ENCODE results near the gene PMS2. TPM values are rescaled to one million over a fixed set of nuclear protein-coding genes. Genes with fewer than 3 reads are reported as not detected.
"Not testable (repeated sequence)": the region's sequence is repeated elsewhere in the genome, so short reads cannot be mapped to it uniquely, and the experiment has no call there.

Gene PMS2
- total RNA-seq, 1 experiment from 2014 or later = 17.1 TPM

DNA sequence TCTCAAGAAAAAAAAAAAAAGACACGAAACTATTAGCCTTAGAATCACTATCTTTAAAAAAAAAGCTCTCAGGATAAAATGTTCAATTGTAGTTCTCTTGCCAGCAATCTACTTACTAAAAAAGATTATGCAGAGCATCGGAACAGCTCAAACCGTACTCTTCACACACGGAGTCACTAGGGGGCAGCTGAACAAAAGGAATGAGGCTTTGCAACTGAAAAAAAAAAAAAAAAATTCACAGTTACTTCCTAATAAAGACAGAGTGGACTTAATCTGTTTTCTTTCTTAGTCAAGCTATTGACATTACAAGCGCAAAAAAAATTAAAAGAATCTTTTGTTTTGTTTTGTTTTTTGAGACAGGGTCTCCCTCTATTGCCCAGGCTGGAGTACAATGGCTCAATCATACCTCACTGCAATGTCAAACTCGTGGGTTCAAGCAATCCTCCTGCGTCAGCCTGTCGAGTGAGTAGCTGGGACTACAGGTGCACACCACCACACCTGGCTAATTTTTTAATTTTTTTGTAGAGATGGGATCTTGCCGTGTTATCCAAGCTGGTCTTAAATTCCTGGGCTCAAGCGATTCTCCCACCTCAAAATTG is 11.5 kb downstream of the PMS2 start:
- peaks cover 34 to 77% (median 75%) of the 10 kb centered on the region in 3 experiments for H3K36me3 Mint-ChIP-seq (ENCODE audit: insufficient read depth in 1 of 3, low read depth in 3 of 3)
- H3K4me1 ChIP-seq (ENCODE audit: insufficient read depth, low read length) = no peaks in the 10 kb centered on the region

DNA sequence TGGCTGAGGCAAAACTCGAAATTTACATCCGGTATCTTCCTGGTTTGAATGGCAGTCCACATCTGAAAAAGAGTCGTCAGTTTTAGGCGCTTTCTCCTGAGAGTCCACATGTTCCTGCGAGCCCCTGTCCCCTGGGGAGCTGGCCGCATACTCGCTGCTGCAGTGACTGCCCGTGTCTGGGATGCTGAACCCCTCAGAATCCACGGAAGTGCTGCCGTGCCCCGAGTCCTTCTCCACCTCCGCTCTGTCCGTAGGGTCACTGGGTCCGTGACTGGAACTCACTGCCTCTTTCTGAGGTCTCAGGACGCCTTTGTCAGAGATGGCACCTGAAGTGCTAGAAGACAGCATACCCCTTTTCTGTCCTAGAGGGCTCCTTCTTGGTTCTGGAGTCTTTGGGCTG is 21.8 kb downstream of the PMS2 start:
- H3K4me2 ChIP-seq (ENCODE audit: insufficient read depth, insufficient read length, low read length); H4K91ac ChIP-seq (ENCODE audit: insufficient read length, low read depth, low read length); H3K27ac Mint-ChIP-seq; H3K27me3 ChIP-seq (ENCODE audit: insufficient read depth, low read length); H3K79me2 ChIP-seq (ENCODE audit: insufficient read depth, low read length); H3K4me1 Mint-ChIP-seq; H3K9me3 ChIP-seq (ENCODE audit: control insufficient read depth, low read depth, low read length); H4K8ac ChIP-seq (replicated peaks; ENCODE audit: insufficient read length, low read depth, low read length); H3T11ph ChIP-seq (ENCODE audit: low read length); H2AK5ac ChIP-seq (ENCODE audit: insufficient read length, low read length); H3K79me1 ChIP-seq (ENCODE audit: insufficient read depth, low read depth, low read length, poor library complexity, severe bottlenecking); H3K4ac ChIP-seq (ENCODE audit: low read depth, low read length); H4K20me1 ChIP-seq (ENCODE audit: control insufficient read depth, insufficient read depth, insufficient read length); H3K14ac ChIP-seq (ENCODE audit: insufficient read depth, low read length); H3K23ac ChIP-seq (ENCODE audit: insufficient read length, low read depth, low read length); H2BK15ac ChIP-seq (ENCODE audit: low read depth, low read length); H3K56ac ChIP-seq (ENCODE audit: insufficient read length, low read depth, low read length); H3K27ac ChIP-seq (ENCODE audit: insufficient read length, low read depth, low read length); H3K23me2 ChIP-seq (ENCODE audit: insufficient read length, low read depth, low read length, poor library complexity, severe bottlenecking); H2BK5ac ChIP-seq (ENCODE audit: insufficient read length, low read length); H2BK12ac ChIP-seq (ENCODE audit: insufficient read length, low read depth, low read length); H3K9ac ChIP-seq (ENCODE audit: extremely low read depth, insufficient read length, low read length); DNase-seq; H2BK20ac ChIP-seq (ENCODE audit: low read depth, low read length, poor library complexity, severe bottlenecking); H3K4me3 Mint-ChIP-seq; H2AFZ ChIP-seq (ENCODE audit: low read length); H3K4me1 ChIP-seq (ENCODE audit: insufficient read depth, low read length); H2BK120ac ChIP-seq (ENCODE audit: low read depth, low read length, poor library complexity, severe bottlenecking); H3K9me3 Mint-ChIP-seq; H3K27me3 Mint-ChIP-seq (ENCODE audit: low read depth); H4K5ac ChIP-seq (ENCODE audit: insufficient read length, low read depth, low read length); H3K18ac ChIP-seq (ENCODE audit: insufficient read length, low read depth, low read length): not testable (repeated sequence)
- WGBS (ENCODE audit: extremely low coverage, insufficient read length, low lambda C conversion rate) = no CpG with 5 or more reads among the region's 15 CpGs
- peaks cover 19 to 46% (median 42%) of the 10 kb centered on the region in 3 experiments for H3K36me3 Mint-ChIP-seq (ENCODE audit: insufficient read depth in 1 of 3, low read depth in 3 of 3)

More for the DNA sequence above, 11.5 kb downstream of the PMS2 start:
- Mint-ChIP-seq H3K4me3 (no peak overlapping the region), H3K9me3 (no peaks in the 10 kb centered on the region), H3K4me1 (peaks cover 0 to 3% of the 10 kb centered on the region in 2 experiments; a peak in 1 of 4 replicates), H3K27me3 (ENCODE audit: low read depth) (no peaks in the 10 kb centered on the region), H3K27ac (peak overlapping the region in 1 of 3 experiments; percentile 55; a peak in 2 of 7 replicates)
- Histone ChIP-seq H3K14ac (ENCODE audit: insufficient read depth, low read length) (no peak overlapping the region), H4K8ac (replicated peaks; ENCODE audit: insufficient read length, low read depth, low read length) (no peak overlapping the region), H2BK120ac (ENCODE audit: low read depth, low read length, poor library complexity, severe bottlenecking) (no peak overlapping the region), H3K4ac (ENCODE audit: low read depth, low read length) (no peak overlapping the region), H4K5ac (ENCODE audit: insufficient read length, low read depth, low read length) (no peak overlapping the region), H3K79me1 (ENCODE audit: insufficient read depth, low read depth, low read length, poor library complexity, severe bottlenecking) (peaks cover 3% of the 10 kb centered on the region), H3K4me2 (ENCODE audit: insufficient read depth, insufficient read length, low read length) (no peak overlapping the region), H4K91ac (ENCODE audit: insufficient read length, low read depth, low read length) (no peak overlapping the region), H2BK15ac (ENCODE audit: low read depth, low read length) (no peak overlapping the region), H2BK5ac (ENCODE audit: insufficient read length, low read length) (no peak overlapping the region), H2AFZ (ENCODE audit: low read length) (no peak overlapping the region), H4K20me1 (ENCODE audit: control insufficient read depth, insufficient read depth, insufficient read length) (no peaks in the 10 kb centered on the region), H3K27me3 (ENCODE audit: insufficient read depth, low read length) (no peaks in the 10 kb centered on the region), H2BK12ac (ENCODE audit: insufficient read length, low read depth, low read length) (no peak overlapping the region), H3K23ac (ENCODE audit: insufficient read length, low read depth, low read length) (no peak overlapping the region), H3K56ac (ENCODE audit: insufficient read length, low read depth, low read length) (no peak overlapping the region), H3K18ac (ENCODE audit: insufficient read length, low read depth, low read length) (no peak overlapping the region), H3K79me2 (ENCODE audit: insufficient read depth, low read length) (no peaks in the 10 kb centered on the region), H2AK5ac (ENCODE audit: insufficient read length, low read length) (no peak overlapping the region), H3T11ph (ENCODE audit: low read length) (no peak overlapping the region), H3K9ac (ENCODE audit: extremely low read depth, insufficient read length, low read length) (no peak overlapping the region), H3K23me2 (ENCODE audit: insufficient read length, low read depth, low read length, poor library complexity, severe bottlenecking) (no peaks in the 10 kb centered on the region), H3K27ac (ENCODE audit: insufficient read length, low read depth, low read length) (no peak overlapping the region), H2BK20ac (ENCODE audit: low read depth, low read length, poor library complexity, severe bottlenecking) (no peak overlapping the region), H3K9me3 (ENCODE audit: control insufficient read depth, low read depth, low read length) (no peaks in the 10 kb centered on the region)
- no peak for DNase-seq
- TF ChIP-seq, protein P1, sequence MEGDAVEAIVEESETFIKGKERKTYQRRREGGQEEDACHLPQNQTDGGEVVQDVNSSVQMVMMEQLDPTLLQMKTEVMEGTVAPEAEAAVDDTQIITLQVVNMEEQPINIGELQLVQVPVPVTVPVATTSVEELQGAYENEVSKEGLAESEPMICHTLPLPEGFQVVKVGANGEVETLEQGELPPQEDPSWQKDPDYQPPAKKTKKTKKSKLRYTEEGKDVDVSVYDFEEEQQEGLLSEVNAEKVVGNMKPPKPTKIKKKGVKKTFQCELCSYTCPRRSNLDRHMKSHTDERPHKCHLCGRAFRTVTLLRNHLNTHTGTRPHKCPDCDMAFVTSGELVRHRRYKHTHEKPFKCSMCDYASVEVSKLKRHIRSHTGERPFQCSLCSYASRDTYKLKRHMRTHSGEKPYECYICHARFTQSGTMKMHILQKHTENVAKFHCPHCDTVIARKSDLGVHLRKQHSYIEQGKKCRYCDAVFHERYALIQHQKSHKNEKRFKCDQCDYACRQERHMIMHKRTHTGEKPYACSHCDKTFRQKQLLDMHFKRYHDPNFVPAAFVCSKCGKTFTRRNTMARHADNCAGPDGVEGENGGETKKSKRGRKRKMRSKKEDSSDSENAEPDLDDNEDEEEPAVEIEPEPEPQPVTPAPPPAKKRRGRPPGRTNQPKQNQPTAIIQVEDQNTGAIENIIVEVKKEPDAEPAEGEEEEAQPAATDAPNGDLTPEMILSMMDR (conservative IDR thresholded peaks at IDR 0.05) = peak; percentile 69
- WGBS (ENCODE audit: extremely low coverage, insufficient read length, low lambda C conversion rate) = no CpG with 5 or more reads among the region's 10 CpGs
